ENCODE data around the gene PMM2.

Gene PMM2

GRCh38 chr16:8764525-8765250 is 33.0 kb upstream of the PMM2 start:
- H3K4me2 ChIP-seq (ENCODE audit: low read depth, low read length, poor library complexity, severe bottlenecking) = no peak overlapping the region
- H3K4me1 ChIP-seq (ENCODE audit: insufficient read depth, low read length, poor library complexity, severe bottlenecking) = no peaks in the 10 kb centered on the region
- no peaks in the 10 kb centered on the region for H4K20me1 ChIP-seq (ENCODE audit: insufficient read depth, low read length, poor library complexity, severe bottlenecking)
- no peak overlapping the region for H2AFZ ChIP-seq (ENCODE audit: low read length)
- H3K4me3 ChIP-seq (ENCODE audit: low read length, poor library complexity, severe bottlenecking) = no peak overlapping the region
- H3K36me3 ChIP-seq (ENCODE audit: insufficient read depth, low read length) = no peaks in the 10 kb centered on the region
- no peaks in the 10 kb centered on the region for H3K9me3 ChIP-seq (ENCODE audit: insufficient read depth, low read depth, low read length)
- H3K9ac ChIP-seq (ENCODE audit: low read depth, low read length, poor library complexity, severe bottlenecking) = no peak overlapping the region
- no peaks in the 10 kb centered on the region for H3K27me3 ChIP-seq (ENCODE audit: insufficient read depth, low read length, poor library complexity, severe bottlenecking)
- H3F3A ChIP-seq (ENCODE audit: low read depth) = no peaks in the 10 kb centered on the region
- H3K79me2 ChIP-seq (ENCODE audit: insufficient read depth, low read length) = no peaks in the 10 kb centered on the region
- H3K9me2 ChIP-seq (replicated peaks; ENCODE audit: low read depth, low read length) = no peaks in the 10 kb centered on the region
- TF ChIP-seq CTCF (conservative IDR thresholded peaks at IDR 0.05; ENCODE audit: low read length) = no peak
- TF ChIP-seq EZH2phosphoT487 (IDR thresholded peaks at IDR 0.05; ENCODE audit: borderline replicate concordance) = no peak

- Histone ChIP-seq H3K9ac (ENCODE audit: low read depth, low read length, poor library complexity, severe bottlenecking) (no peak overlapping the region), H3K4me3 (ENCODE audit: low read length, poor library complexity, severe bottlenecking) (no peak overlapping the region), H2AFZ (ENCODE audit: low read length) (no peak overlapping the region), H3K9me3 (ENCODE audit: insufficient read depth, low read depth, low read length) (no peaks in the 10 kb centered on the region), H3F3A (ENCODE audit: low read depth) (no peaks in the 10 kb centered on the region), H3K27me3 (ENCODE audit: insufficient read depth, low read length, poor library complexity, severe bottlenecking) (no peaks in the 10 kb centered on the region), H3K4me2 (ENCODE audit: low read depth, low read length, poor library complexity, severe bottlenecking) (no peak overlapping the region), H3K36me3 (ENCODE audit: insufficient read depth, low read length) (no peaks in the 10 kb centered on the region), H4K20me1 (ENCODE audit: insufficient read depth, low read length, poor library complexity, severe bottlenecking) (no peaks in the 10 kb centered on the region), H3K79me2 (ENCODE audit: insufficient read depth, low read length) (no peaks in the 10 kb centered on the region), H3K9me2 (replicated peaks; ENCODE audit: low read depth, low read length) (no peaks in the 10 kb centered on the region), H3K4me1 (ENCODE audit: insufficient read depth, low read length, poor library complexity, severe bottlenecking) (no peaks in the 10 kb centered on the region)
- no peak for TF ChIP-seq CTCF (conservative IDR thresholded peaks at IDR 0.05; ENCODE audit: low read length)
- TF ChIP-seq EZH2phosphoT487 (IDR thresholded peaks at IDR 0.05; ENCODE audit: borderline replicate concordance) = no peak
Observed at GRCh38 chr16:8767176-8767575, 30.5 kb upstream of the PMM2 start.

- Histone ChIP-seq H3K9me2 (replicated peaks; ENCODE audit: low read depth, low read length) (no peaks in the 10 kb centered on the region), H2AFZ (ENCODE audit: low read length) (no peak overlapping the region), H3K36me3 (ENCODE audit: insufficient read depth, low read length) (no peaks in the 10 kb centered on the region), H3K9me3 (ENCODE audit: insufficient read depth, low read depth, low read length) (no peaks in the 10 kb centered on the region), H3K4me3 (ENCODE audit: low read length, poor library complexity, severe bottlenecking) (no peak overlapping the region), H3K4me1 (ENCODE audit: insufficient read depth, low read length, poor library complexity, severe bottlenecking) (no peaks in the 10 kb centered on the region), H3K9ac (ENCODE audit: low read depth, low read length, poor library complexity, severe bottlenecking) (no peak overlapping the region), H3F3A (ENCODE audit: low read depth) (no peaks in the 10 kb centered on the region), H4K20me1 (ENCODE audit: insufficient read depth, low read length, poor library complexity, severe bottlenecking) (no peaks in the 10 kb centered on the region), H3K27me3 (ENCODE audit: insufficient read depth, low read length, poor library complexity, severe bottlenecking) (no peaks in the 10 kb centered on the region), H3K4me2 (ENCODE audit: low read depth, low read length, poor library complexity, severe bottlenecking) (no peak overlapping the region), H3K79me2 (ENCODE audit: insufficient read depth, low read length) (no peaks in the 10 kb centered on the region)
- no peak for TF ChIP-seq EZH2phosphoT487 (IDR thresholded peaks at IDR 0.05; ENCODE audit: borderline replicate concordance)
- no peak for TF ChIP-seq CTCF (conservative IDR thresholded peaks at IDR 0.05; ENCODE audit: low read length)
Observed at GRCh38 chr16:8768283-8768682, 29.4 kb upstream of the PMM2 start.

Data from Loucy (cell line).